Left ventricle myocardium inferior (tissue), 1 donor: ENCODE measurements around the gene HDAC9. TPM values are rescaled to one million over a fixed set of nuclear protein-coding genes. Genes with fewer than 3 reads are reported as not detected.

ENCODE experiments used
- DNase-seq: peaks from one replicate; pipeline ENCODE4 v3.0.0-alpha.2; 2020
- H3K27ac ChIP-seq: fragments of 200-600 bp; replicated peaks from 2 replicates; pipeline ENCODE4 v1.8.0; 2021
- H3K27me3 ChIP-seq: fragments of 200-600 bp; 2 replicates; pipeline ENCODE4 v1.8.0; 2021; ENCODE audit warnings: low read depth
- H3K36me3 ChIP-seq: fragments of 200-600 bp; 2 replicates; pipeline ENCODE4 v1.8.0; 2021
- H3K4me1 ChIP-seq: fragments of 200-600 bp; 2 replicates; pipeline ENCODE4 v1.8.0; 2021
- H3K4me3 ChIP-seq: fragments of 200-600 bp; 2 replicates; pipeline ENCODE4 v1.8.0; 2021; ENCODE audit warnings: mild to moderate bottlenecking, moderate library complexity
- H3K9me3 ChIP-seq: fragments of 200-600 bp; replicated peaks from 2 replicates; pipeline ENCODE4 v1.8.0; 2021
- CTCF ChIP-seq: fragments of 200-600 bp; IDR thresholded peaks from 2 replicates; pipeline ENCODE4 v1.8.0; 2021; ENCODE audit warnings: antibody characterized with exemption, mild to moderate bottlenecking, borderline replicate concordance
- intact Hi-C: fragments of 100-400 bp; cut with micrococcal nuclease; formaldehyde crosslinking; loops from one replicate; pipeline ENCODE4 v1.11.0; 2022
- total RNA-seq: library from RNA; stranded (reverse); fragmentation: NEBNext Ultra II Directional; extraction: Animal tissue kit (Norgen Biotek cat#: 25700); gene quantifications from one replicate; pipeline ENCODE4 v1.2.1, GENCODE V29; 2021
- donor health status: DM: no; HTN: yes; CAD: no; lungs with severe emphysema.

HDAC9 gene
- total RNA-seq, 1 donor from 2014 or later: 39.6 TPM

- TF ChIP-seq CTCF: no peak
- H3K9me3 ChIP-seq: no peaks in the 10 kb centered on the region
- no peaks in the 10 kb centered on the region for H3K36me3 ChIP-seq
- H3K4me1 ChIP-seq: peaks cover 35% of the 10 kb centered on the region
- no peaks in the 10 kb centered on the region for H3K27me3 ChIP-seq
- H3K4me3 ChIP-seq: peak overlapping the region; percentile 22
- no peak for DNase-seq
- intact Hi-C loops: no loop called here
- peak overlapping the region; percentile 49 for H3K27ac ChIP-seq
Measured at GRCh38 chr7:18572885-18573284, 77.3 kb downstream of the HDAC9 start.

- intact Hi-C loops: no loop called here
- Histone ChIP-seq H3K9me3 (no peaks in the 10 kb centered on the region), H3K4me1 (peaks cover 35% of the 10 kb centered on the region), H3K27ac (peak overlapping the region; percentile 49), H3K4me3 (peak overlapping the region; percentile 22), H3K36me3 (no peaks in the 10 kb centered on the region), H3K27me3 (no peaks in the 10 kb centered on the region)
- DNase-seq: peak; percentile 16
- TF ChIP-seq CTCF: no peak
Measured at GRCh38 chr7:18573410-18574234, 78.1 kb downstream of the HDAC9 start.

- Histone ChIP-seq H3K27me3 (no peaks in the 10 kb centered on the region), H3K4me1 (peaks cover 35% of the 10 kb centered on the region), H3K36me3 (no peaks in the 10 kb centered on the region), H3K4me3 (no peak overlapping the region), H3K27ac (no peak overlapping the region), H3K9me3 (no peaks in the 10 kb centered on the region)
- intact Hi-C loops: no loop called here
- no peak for TF ChIP-seq CTCF
- DNase-seq: no peak
Measured at GRCh38 chr7:18574235-18574540, 78.6 kb downstream of the HDAC9 start.

GRCh38 chr7:18574676-18575075 is 79.1 kb downstream of the HDAC9 start:
- no peak overlapping the region for H3K4me3 ChIP-seq
- no peaks in the 10 kb centered on the region for H3K27me3 ChIP-seq
- peaks cover 35% of the 10 kb centered on the region for H3K4me1 ChIP-seq
- intact Hi-C loops: no loop called here
- H3K27ac ChIP-seq: no peak overlapping the region
- TF ChIP-seq CTCF: no peak
- no peaks in the 10 kb centered on the region for H3K9me3 ChIP-seq
- DNase-seq: no peak
- no peaks in the 10 kb centered on the region for H3K36me3 ChIP-seq

- Histone ChIP-seq H3K9me3 (no peaks in the 10 kb centered on the region), H3K36me3 (no peaks in the 10 kb centered on the region), H3K4me1 (peaks cover 34% of the 10 kb centered on the region), H3K27me3 (no peaks in the 10 kb centered on the region), H3K4me3 (no peak overlapping the region), H3K27ac (peak overlapping the region; percentile 16)
- TF ChIP-seq CTCF: no peak
- DNase-seq: no peak
- intact Hi-C loops: no loop called here
Measured at GRCh38 chr7:18575622-18576572, 80.3 kb downstream of the HDAC9 start.
